Suprapubic skin (tissue), 4 donors: ENCODE measurements around the gene LPCAT4. TPM values are rescaled to one million over a fixed set of nuclear protein-coding genes. Genes with fewer than 3 reads are reported as not detected.
"Not testable (repeated sequence)": the region's sequence is repeated elsewhere in the genome, so short reads cannot be mapped to it uniquely, and the experiment has no call there.

Experiments used
- DNase-seq, 2 donors: peaks; one replicate each; pipeline ENCODE4 v3.0.0-alpha.2; 2019; ENCODE audit warnings: low spot score in 2 of 2
- H3K27ac ChIP-seq: fragments of 200-600 bp; sonication (generic); one replicate; pipeline ENCODE4 v1.5.1; 2019
- H3K27me3 ChIP-seq: fragments of 200-600 bp; sonication (generic); one replicate; pipeline ENCODE4 v1.5.1; 2019
- H3K36me3 ChIP-seq: fragments of 200-600 bp; sonication (generic); one replicate; pipeline ENCODE4 v1.5.1; 2019
- H3K4me1 ChIP-seq: fragments of 200-600 bp; sonication (generic); one replicate; pipeline ENCODE4 v1.5.1; 2019
- H3K4me3 ChIP-seq: fragments of 200-600 bp; sonication (generic); one replicate; pipeline ENCODE4 v1.5.1; 2019; ENCODE audit warnings: mild to moderate bottlenecking
- H3K9me3 ChIP-seq: fragments of 200-600 bp; sonication (generic); one replicate; pipeline ENCODE4 v1.5.1; 2019
- EP300 ChIP-seq: sonication (generic); formaldehyde crosslinking; IDR thresholded peaks from one replicate; pipeline ENCODE4 v1.6.1; 2017; ENCODE audit warnings: antibody characterized with exemption
- POLR2A ChIP-seq, 2 donors: fragments of 450-650 bp; IDR thresholded peaks; one replicate each; pipeline ENCODE4 v1.6.1; 2017; ENCODE audit warnings: antibody characterized with exemption in 2 of 2, mild to moderate bottlenecking in 2 of 2, moderate library complexity in 2 of 2
- POLR2AphosphoS5 ChIP-seq, 3 donors: sonication (generic); formaldehyde crosslinking; IDR thresholded peaks; one replicate each; pipeline ENCODE4 v1.6.1; 2017; ENCODE audit warnings: antibody characterized with exemption in 3 of 3
- WGBS: methylation state at CpG from one replicate; pipeline ENCODE4 v1.1.5; 2018; 5-methylcytosine and 5-hydroxymethylcytosine counted together
- total RNA-seq, 4 donors: library from RNA; depleted of rRNA; stranded (reverse); fragments of >200 nt; gene quantifications; one replicate each; pipeline ENCODE4 v1.1.0, GENCODE V29; 2016
- TF ChIP-seq, protein P1 (sequence below), 2 donors: fragments of 200-600 bp in 1 of 2; fragments of 450-650 bp in 1 of 2; sonication (generic) in 1 of 2; IDR thresholded peaks; one replicate each; pipeline ENCODE4 v1.5.1; 2016 to 2019; ENCODE audit warnings: antibody characterized with exemption in 2 of 2, mild to moderate bottlenecking in 1 of 2, moderate library complexity in 1 of 2

The LPCAT4 gene
- total RNA-seq, 4 donors from 2014 or later = 23.6 to 105 (median 35.9) TPM

DNA sequence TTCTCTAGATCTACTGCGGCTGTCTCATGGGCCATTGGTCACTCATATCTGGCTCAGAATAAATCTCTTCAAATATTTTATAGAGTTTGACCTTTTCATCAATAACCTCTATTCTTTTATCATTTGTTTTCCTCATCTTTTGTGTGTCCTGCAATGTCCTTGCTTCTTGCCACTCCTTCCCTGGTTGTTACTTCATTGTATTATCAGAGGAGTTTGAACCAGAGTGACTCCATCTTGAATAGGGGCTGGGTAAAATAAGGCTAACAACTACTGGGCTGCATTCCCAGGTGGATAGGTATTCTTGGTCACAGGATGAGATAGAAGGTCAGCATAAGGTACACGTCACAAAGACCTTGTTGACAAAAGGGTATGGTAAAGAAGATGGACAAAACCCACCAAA is 9.9 kb upstream of the LPCAT4 start:
- Histone ChIP-seq H3K9me3 (no peaks in the 10 kb centered on the region), H3K36me3 (no peaks in the 10 kb centered on the region), H3K27me3 (no peaks in the 10 kb centered on the region), H3K4me1 (no peaks in the 10 kb centered on the region), H3K4me3 (no peak overlapping the region), H3K27ac (no peak overlapping the region)
- no peak for DNase-seq
- TF ChIP-seq, protein P1, sequence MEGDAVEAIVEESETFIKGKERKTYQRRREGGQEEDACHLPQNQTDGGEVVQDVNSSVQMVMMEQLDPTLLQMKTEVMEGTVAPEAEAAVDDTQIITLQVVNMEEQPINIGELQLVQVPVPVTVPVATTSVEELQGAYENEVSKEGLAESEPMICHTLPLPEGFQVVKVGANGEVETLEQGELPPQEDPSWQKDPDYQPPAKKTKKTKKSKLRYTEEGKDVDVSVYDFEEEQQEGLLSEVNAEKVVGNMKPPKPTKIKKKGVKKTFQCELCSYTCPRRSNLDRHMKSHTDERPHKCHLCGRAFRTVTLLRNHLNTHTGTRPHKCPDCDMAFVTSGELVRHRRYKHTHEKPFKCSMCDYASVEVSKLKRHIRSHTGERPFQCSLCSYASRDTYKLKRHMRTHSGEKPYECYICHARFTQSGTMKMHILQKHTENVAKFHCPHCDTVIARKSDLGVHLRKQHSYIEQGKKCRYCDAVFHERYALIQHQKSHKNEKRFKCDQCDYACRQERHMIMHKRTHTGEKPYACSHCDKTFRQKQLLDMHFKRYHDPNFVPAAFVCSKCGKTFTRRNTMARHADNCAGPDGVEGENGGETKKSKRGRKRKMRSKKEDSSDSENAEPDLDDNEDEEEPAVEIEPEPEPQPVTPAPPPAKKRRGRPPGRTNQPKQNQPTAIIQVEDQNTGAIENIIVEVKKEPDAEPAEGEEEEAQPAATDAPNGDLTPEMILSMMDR (IDR thresholded peaks at IDR 0.05) = no peak
- TF ChIP-seq EP300 = no peak
- no peak for TF ChIP-seq POLR2AphosphoS5 (IDR thresholded peaks at IDR 0.05)
- no peak for TF ChIP-seq POLR2A (IDR thresholded peaks at IDR 0.05)
- 92% methylated on average over 2 of the region's 2 CpGs for WGBS

DNA sequence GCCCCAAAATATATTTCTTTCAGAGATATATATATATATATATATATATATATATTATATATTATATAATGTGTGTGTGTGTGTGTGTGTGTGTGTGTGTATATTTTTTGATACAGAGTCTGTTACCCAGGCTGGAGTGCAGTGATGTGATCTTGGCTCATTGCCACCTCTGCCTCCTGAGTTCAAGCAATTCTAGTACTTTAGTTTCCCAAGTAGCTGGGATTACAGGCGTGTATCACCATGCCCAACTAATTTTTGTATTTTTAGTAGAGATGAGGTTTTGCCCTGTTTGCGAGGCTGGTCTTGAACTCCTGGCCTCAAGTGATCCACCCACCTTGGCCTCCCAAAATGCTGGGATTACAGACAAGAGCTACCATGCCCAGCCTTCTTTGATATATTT is 8.5 kb upstream of the LPCAT4 start:
- H3K4me3 ChIP-seq, H3K9me3 ChIP-seq, DNase-seq, H3K27me3 ChIP-seq, H3K36me3 ChIP-seq, H3K4me1 ChIP-seq, H3K27ac ChIP-seq: not testable (repeated sequence)
- 83% methylated on average over 2 of the region's 2 CpGs for WGBS

DNA sequence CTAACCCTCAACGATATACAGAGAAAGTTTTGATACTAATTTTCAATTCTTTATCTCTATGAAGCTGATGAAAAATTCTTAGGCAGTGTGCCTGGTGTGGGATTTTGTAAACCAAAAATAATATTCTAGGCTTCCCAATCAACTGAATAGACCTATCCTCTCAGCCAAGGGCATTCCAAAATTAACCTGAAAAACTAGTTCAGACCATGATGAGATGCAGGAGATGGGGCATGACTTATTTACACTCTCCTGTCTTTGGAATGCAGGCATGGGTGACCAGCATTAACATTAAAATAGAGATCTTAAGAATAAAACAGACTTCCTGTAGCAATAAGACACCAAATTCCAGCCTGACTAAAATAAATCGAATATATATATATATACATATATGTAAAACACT is 7.8 kb upstream of the LPCAT4 start:
- Histone ChIP-seq H3K4me1 (no peaks in the 10 kb centered on the region), H3K9me3 (no peaks in the 10 kb centered on the region), H3K27ac (no peak overlapping the region), H3K27me3 (no peaks in the 10 kb centered on the region), H3K4me3 (no peak overlapping the region), H3K36me3 (no peaks in the 10 kb centered on the region)
- 87% methylated on average over 2 of the region's 2 CpGs for WGBS
- DNase-seq = no peak
- TF ChIP-seq EP300 (no peak), POLR2A (IDR thresholded peaks at IDR 0.05) (no peak)
- TF ChIP-seq, protein P1 (IDR thresholded peaks at IDR 0.05) = no peak

DNA sequence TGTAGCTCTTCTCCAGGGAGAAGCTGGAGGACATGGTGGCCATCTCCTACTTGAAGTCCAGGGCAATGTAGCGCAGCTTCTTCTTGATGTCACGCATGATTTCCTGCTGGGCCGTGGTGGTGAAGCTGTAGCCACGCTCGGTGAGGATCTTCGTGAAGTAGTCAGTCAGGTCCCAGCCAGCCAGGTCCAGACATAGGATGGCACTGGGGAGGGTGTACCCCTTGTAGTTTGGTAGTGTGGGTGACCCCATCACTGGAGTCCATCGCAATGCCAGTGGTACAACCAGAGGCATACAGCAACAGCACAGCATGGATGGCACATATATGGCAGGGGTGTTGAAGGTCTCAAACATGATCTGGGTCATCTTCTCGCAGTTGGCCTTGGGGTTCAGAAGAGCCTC is 7.0 kb upstream of the LPCAT4 start:
- TF ChIP-seq POLR2AphosphoS5 (IDR thresholded peaks at IDR 0.05) (no peak), EP300 (no peak), POLR2A (IDR thresholded peaks at IDR 0.05) (no peak)
- TF ChIP-seq, protein P1 (IDR thresholded peaks at IDR 0.05) = no peak
- H3K27ac ChIP-seq = no peak overlapping the region
- no peak overlapping the region for H3K4me3 ChIP-seq
- H3K9me3 ChIP-seq = no peaks in the 10 kb centered on the region
- no peak for DNase-seq
- H3K36me3 ChIP-seq = no peaks in the 10 kb centered on the region
- no peaks in the 10 kb centered on the region for H3K27me3 ChIP-seq
- no peaks in the 10 kb centered on the region for H3K4me1 ChIP-seq
- 75% methylated on average over 2 of the region's 8 CpGs for WGBS

DNA sequence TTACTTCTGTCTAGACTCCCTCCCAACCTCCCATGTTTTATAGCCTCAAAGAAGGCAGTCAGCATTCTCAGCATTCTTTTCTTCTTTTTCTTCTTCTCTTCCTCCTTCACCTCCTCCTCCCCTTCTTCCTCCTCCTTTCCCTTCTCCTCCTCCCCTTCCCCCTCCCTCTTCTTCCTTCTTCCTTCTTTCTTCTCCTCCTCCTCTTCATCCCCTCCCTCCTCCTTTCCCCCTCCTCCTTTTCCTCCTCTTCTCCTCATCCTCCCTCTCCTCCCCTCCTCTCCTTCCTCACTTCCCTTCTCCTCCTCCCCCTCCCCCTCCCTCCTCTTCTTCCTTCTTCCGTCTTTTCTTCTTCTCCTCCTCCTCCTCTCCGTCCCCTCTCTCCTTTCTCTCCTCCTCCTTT is 3.6 kb upstream of the LPCAT4 start:
- TF ChIP-seq EP300 = no peak
- TF ChIP-seq, protein P1 (IDR thresholded peaks at IDR 0.05) = no peak
- TF ChIP-seq POLR2AphosphoS5 (IDR thresholded peaks at IDR 0.05) = no peak
- no peak for TF ChIP-seq POLR2A (IDR thresholded peaks at IDR 0.05)
- H3K4me3 ChIP-seq = no peak overlapping the region
- H3K27me3 ChIP-seq = no peaks in the 10 kb centered on the region
- DNase-seq = no peak
- H3K9me3 ChIP-seq = no peaks in the 10 kb centered on the region
- peaks cover 15% of the 10 kb centered on the region for H3K4me1 ChIP-seq
- WGBS = 24% methylated on average over 2 of the region's 2 CpGs
- H3K36me3 ChIP-seq = no peaks in the 10 kb centered on the region
- no peak overlapping the region for H3K27ac ChIP-seq

DNA sequence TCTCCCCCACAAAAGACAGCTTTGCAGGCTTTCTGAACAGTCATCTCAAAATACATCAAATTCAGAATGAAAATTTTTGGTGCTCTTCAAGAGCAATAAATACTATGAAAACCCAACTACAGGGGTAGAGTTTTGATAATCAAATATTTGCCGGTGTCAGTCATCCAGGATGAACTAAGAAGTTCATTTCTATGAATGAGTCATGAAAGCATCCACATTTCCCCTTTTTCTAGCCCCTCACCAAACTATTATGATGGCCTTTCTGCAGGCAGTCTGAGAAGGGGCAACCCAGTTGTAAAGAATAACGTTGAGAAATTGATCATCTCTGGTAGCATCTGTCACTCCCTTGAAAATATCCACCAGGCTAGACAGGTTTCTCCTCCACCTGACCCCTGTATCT is 3.1 kb upstream of the LPCAT4 start:
- Histone ChIP-seq H3K27ac (no peak overlapping the region), H3K27me3 (no peaks in the 10 kb centered on the region), H3K36me3 (no peaks in the 10 kb centered on the region), H3K9me3 (no peaks in the 10 kb centered on the region), H3K4me1 (peaks cover 21% of the 10 kb centered on the region), H3K4me3 (no peak overlapping the region)
- TF ChIP-seq, protein P1 (IDR thresholded peaks at IDR 0.05) = no peak
- TF ChIP-seq EP300 (no peak), POLR2AphosphoS5 (IDR thresholded peaks at IDR 0.05) (no peak), POLR2A (IDR thresholded peaks at IDR 0.05) (no peak)
- 49% methylated on average over 2 of the region's 2 CpGs for whole genome bisulfite sequencing
- no peak for DNase-seq
